ENCODE results near the gene KLHL40.

KLHL40 gene

DNA sequence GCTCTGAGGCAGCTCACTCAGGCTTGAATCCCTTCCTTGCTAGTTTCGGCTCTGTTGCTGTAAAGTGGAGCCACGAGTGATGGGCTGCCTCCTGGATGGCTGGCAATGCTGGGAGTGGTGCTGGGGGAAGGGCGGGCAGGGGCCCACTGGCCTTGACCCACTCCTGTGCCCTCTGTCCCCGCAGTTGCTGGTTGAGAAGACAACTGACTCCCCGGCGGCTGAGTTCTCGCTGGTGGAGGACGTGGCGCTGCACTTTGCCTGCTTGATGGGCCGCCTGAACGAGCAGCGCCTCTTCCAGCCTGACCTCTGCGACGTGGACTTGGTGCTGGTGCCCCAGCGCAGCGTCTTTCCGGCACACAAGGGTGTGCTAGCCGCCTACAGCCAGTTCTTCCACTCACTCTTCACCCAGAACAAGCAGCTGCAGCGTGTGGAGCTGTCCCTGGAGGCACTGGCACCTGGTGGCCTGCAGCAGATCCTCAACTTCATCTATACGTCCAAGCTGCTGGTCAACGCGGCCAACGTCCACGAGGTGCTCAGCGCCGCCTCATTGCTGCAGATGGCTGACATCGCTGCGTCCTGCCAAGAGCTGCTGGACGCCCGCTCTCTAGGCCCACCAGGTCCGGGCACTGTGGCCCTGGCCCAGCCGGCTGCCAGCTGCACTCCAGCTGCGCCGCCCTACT, 27.1 kb upstream of the KLHL40 start:
- DNase-seq: no peak

GRCh38 chr3:42658771-42659390, 26.5 kb upstream of the KLHL40 start:
- DNase-seq: no peak

- DNase-seq: no peak
Observed at GRCh38 chr3:42659451-42660130, 25.7 kb upstream of the KLHL40 start.

GRCh38 chr3:42660131-42660715, 25.1 kb upstream of the KLHL40 start:
- no peak for DNase-seq

DNA sequence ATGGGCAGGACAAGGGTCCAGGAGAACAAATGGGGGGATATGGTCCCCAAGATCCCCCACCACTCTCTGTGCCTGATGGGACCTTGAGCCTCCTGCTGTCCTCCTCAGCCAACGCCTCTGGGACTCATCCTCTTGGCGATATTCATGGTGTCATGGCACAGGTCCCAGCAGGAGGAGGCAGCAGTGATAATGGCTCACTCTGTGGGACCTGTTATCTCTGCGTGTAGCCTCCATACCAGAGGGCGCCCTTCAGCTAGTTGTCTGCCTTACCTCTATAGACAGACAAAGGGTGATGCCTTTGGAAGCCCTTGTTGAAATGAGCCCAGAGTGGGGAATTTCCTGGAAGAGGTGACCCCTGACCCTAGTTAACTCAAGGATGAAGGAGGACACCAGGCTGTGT, 24.4 kb upstream of the KLHL40 start:
- DNase-seq: no peak

- DNase-seq: no peak
Observed at GRCh38 chr3:42661593-42662022, 23.7 kb upstream of the KLHL40 start.

DNA sequence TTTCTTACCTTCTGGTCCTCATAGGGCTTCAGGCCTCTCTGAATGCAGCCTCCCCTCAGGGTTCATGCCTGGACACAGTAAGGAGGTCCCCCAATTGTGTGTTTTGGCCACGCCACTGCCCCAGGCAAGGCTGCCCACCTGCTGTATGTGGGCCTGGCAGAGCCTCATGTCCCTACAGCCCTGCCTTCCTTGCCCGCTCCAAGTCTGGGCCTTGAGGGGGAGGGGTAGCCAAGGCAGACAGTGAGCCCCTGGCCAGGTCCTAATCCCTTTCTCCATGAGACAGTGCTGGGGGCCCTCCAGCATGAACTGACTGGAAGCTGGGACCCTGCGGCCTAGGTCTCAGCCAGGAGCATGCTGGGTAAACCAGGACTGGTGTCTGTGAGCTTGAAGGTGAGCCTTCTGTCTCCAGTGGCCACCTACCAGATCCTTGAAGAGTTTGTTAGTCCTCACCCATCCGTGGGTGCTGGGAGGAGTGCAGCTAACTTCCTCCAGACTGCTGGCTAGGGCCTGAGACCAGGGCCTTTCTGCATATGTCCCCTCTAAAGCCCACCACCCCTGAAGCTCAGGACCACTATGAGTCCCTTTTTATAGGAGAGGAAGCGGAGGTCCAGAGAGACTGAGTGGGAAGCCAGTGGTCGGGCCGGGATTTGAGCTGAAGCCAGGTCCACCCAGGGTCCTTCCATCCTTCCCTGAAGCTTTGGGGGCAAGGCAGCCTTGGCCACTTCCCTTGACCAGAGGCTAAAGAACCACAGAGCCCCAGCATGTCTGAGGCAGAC, 23.1 kb upstream of the KLHL40 start:
- no peak for DNase-seq

DNA sequence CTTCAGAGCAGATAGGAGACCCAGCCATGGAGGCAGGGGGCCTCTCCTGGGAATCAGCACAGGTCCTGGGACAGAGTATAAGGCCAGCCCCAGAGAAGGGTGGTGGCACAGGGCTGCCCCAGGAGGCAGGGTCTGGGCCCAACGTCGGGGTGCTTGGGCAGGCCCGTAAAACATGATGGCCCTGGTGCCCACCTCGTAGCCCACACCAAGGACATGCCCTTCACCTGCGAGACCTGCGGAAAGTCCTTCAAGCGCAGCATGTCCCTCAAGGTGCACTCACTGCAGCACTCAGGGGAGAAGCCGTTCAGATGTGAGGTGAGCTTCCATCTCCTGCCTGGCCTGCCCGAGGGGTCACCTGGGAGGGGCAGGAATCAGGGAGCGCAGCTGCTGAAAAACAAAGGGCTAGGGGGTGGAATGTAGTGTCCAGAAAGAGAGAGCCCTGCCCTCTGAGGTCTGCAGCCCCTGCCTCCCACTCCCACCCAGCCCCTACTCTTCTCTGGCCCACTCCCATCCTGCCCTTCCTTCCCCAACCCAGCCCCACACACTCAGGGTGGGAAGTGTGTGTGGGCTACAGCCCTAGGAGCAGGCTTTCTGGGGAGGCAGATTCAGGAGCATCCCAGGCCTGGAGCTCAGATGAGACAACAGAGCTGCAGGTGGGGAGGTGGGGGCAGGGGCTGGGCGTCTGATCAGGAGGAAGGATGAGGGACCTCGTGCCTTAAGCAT, 22.4 kb upstream of the KLHL40 start:
- DNase-seq: no peak

GRCh38 chr3:42663581-42664437, 21.5 kb upstream of the KLHL40 start:
- no peak for DNase-seq

DNA sequence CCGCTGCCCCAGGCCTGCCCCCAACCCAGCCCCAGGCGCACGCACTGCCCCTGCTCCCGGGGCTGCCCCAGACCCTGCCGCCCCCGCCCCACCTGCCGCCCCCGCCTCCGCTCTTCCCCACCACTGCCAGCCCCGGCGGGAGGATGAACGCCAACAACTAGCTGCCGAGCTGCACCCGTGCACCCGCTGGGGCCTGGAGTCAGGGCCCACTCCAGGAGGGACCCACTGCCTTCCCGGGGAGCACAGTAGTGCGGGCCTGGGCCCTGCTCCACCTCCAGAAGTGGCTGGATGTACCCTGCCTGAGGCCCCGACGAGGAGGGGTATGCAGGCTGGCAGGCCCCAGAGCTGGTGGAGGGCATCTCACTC, 20.9 kb upstream of the KLHL40 start:
- no peak for DNase-seq

GRCh38 chr3:42665050-42665878, 20.1 kb upstream of the KLHL40 start:
- no peak for DNase-seq

- DNase-seq: no peak
Observed at GRCh38 chr3:42666022-42666421, 19.3 kb upstream of the KLHL40 start.

- DNase-seq: no peak
Observed at GRCh38 chr3:42666577-42666998, 18.7 kb upstream of the KLHL40 start.

- no peak for DNase-seq
Observed at GRCh38 chr3:42667096-42667522, 18.2 kb upstream of the KLHL40 start.

- DNase-seq: no peak
Observed at GRCh38 chr3:42667523-42668412, 17.6 kb upstream of the KLHL40 start.

GRCh38 chr3:42668413-42668760, 16.9 kb upstream of the KLHL40 start:
- no peak for DNase-seq

- no peak for DNase-seq
Observed at GRCh38 chr3:42668793-42669217, 16.5 kb upstream of the KLHL40 start.

DNA sequence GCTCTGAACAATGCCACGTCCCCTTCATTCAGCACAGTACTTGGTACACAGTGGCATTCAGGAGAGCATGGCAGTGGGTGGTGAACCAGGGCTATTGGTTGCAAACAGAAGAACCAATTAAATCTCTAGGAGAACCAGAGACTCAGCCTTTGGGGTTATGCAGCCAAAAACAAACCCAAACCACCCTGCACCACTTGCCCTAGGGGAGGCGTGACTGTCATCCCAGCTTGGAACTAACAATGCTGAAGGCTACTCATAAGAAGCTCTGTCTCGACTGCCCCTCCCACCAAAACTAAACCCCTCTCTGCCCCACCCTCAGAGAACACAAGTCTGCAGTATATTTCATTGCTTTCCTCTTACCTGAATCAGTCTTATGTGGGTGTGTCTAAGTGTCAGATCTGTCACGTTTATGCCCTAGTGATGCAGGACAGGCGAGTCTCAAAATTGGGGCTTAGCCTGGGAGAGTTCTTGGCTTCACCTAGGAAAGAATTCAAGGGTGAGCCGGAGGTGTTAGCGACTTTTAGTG, 15.2 kb upstream of the KLHL40 start:
- no peak for DNase-seq

DNA sequence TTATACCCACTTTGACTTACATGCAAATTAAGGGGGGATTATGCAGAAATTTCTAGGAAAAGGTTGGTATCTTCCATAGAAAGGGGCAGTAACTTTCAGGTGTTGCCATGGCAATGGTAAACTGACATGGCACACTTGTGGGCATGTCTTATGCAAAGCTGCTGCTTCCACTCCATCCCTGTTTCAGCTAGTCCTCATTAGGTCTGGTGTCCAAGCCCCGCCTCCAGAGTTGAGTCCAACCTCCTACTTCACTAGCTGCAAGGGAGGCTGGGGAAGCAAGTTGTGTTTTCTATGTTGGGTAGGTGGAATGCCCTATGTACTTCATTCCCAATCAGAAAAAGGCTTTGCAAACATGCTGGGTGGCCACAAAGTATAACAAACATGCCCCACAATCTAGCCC, 14.7 kb upstream of the KLHL40 start:
- no peak for DNase-seq
